ENCODE results near the gene LARP1.

DNA sequence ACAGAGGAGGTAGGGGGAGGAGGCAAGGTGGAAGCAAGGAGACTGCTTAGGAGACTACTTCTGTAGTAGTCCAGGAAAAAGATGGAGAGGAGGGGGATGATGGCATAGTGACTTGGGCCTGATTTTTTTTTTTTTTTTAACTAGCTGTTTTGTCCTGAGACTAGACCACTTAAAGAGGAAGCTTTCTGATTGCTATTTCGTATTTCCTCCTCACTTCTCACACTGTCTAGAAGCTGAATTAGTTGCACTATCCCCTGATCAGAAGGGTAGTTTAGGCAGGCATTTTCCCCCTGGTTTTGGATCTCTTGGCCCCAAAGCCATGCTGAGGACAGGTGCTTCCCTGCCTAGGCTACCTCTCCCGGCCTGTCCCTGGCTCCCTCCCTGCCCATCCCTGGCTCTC lies 14.9 kb downstream of the LARP1 start:
- TF ChIP-seq, protein P1, sequence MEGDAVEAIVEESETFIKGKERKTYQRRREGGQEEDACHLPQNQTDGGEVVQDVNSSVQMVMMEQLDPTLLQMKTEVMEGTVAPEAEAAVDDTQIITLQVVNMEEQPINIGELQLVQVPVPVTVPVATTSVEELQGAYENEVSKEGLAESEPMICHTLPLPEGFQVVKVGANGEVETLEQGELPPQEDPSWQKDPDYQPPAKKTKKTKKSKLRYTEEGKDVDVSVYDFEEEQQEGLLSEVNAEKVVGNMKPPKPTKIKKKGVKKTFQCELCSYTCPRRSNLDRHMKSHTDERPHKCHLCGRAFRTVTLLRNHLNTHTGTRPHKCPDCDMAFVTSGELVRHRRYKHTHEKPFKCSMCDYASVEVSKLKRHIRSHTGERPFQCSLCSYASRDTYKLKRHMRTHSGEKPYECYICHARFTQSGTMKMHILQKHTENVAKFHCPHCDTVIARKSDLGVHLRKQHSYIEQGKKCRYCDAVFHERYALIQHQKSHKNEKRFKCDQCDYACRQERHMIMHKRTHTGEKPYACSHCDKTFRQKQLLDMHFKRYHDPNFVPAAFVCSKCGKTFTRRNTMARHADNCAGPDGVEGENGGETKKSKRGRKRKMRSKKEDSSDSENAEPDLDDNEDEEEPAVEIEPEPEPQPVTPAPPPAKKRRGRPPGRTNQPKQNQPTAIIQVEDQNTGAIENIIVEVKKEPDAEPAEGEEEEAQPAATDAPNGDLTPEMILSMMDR (IDR thresholded peaks at IDR 0.05), result no peak
- no peak for TF ChIP-seq POLR2A (IDR thresholded peaks at IDR 0.05)
